Measurements from ENCODE around the gene KIAA0319L. TPM values are rescaled to one million over a fixed set of nuclear protein-coding genes. Genes with fewer than 3 reads are reported as not detected.

Gene KIAA0319L
- 35.4 and 37.8 TPM in 2 replicates for total RNA-seq

GRCh38 chr1:35557118-35557610, at the start of gene KIAA0319L:
KIAA0319L (minus strand) TSS chr1:35557403; CDS start chr1:35554491, 2,912 bp downstream.

GRCh38 chr1:35573198-35574124, 16.3 kb upstream of the KIAA0319L start, which contains the start of gene TFAP2E:
TFAP2E (plus strand) TSS chr1:35573314; CDS start chr1:35573578, 264 bp downstream.

GRCh38 chr1:35557611-35558373, 589 bp upstream of the KIAA0319L start, which contains the start of gene NCDN:
NCDN (plus strand) TSS chr1:35557799; CDS start chr1:35558191, 392 bp downstream.

Other genes starting within 250 kb of the KIAA0319L start
- gene NCDN, start 396 bp upstream of the KIAA0319L start, total RNA-seq = 13.5 and 18.8 TPM in 2 replicates
- under 0.01 and 0.18 TPM in 2 replicates for gene TFAP2E, start 15.9 kb upstream of the KIAA0319L start, total RNA-seq
- 14.2 and 14.9 TPM in 2 replicates for gene PSMB2, start 84.1 kb upstream of the KIAA0319L start, total RNA-seq
- gene C1orf216, start 161.5 kb upstream of the KIAA0319L start, total RNA-seq = 12.4 and 15.7 TPM in 2 replicates
- gene CLSPN, start 212.6 kb upstream of the KIAA0319L start, total RNA-seq = 1.8 and 2.0 TPM in 2 replicates

Measured in smooth muscle cell of bladder (primary cell).